ENCODE results near the gene NAV2.

Gene NAV2

GRCh38 chr11:20038972-20039371, 326.3 kb downstream of the NAV2 start:
- TF ChIP-seq ZNF565 (CRISPR knock-in tag; conservative IDR thresholded peaks at IDR 0.05; ENCODE audit: low read depth) (no peak), POU6F1 (CRISPR knock-in tag; IDR thresholded peaks at IDR 0.05; ENCODE audit: borderline replicate concordance, low read depth) (no peak), GLIS3 (CRISPR knock-in tag; IDR thresholded peaks at IDR 0.05) (no peak), CSRNP3 (CRISPR knock-in tag; IDR thresholded peaks at IDR 0.05) (no peak), ZNF8 (CRISPR knock-in tag; IDR thresholded peaks at IDR 0.05) (no peak), RARB (CRISPR knock-in tag; IDR thresholded peaks at IDR 0.05) (no peak), TOX (CRISPR knock-in tag; IDR thresholded peaks at IDR 0.05; ENCODE audit: borderline replicate concordance) (no peak), ESRRG (CRISPR knock-in tag; IDR thresholded peaks at IDR 0.05) (no peak), PPARA (CRISPR knock-in tag; IDR thresholded peaks at IDR 0.05; ENCODE audit: borderline replicate concordance) (no peak), ZFP3 (CRISPR knock-in tag; IDR thresholded peaks at IDR 0.05) (no peak)
- TF ChIP-seq, protein P1, sequence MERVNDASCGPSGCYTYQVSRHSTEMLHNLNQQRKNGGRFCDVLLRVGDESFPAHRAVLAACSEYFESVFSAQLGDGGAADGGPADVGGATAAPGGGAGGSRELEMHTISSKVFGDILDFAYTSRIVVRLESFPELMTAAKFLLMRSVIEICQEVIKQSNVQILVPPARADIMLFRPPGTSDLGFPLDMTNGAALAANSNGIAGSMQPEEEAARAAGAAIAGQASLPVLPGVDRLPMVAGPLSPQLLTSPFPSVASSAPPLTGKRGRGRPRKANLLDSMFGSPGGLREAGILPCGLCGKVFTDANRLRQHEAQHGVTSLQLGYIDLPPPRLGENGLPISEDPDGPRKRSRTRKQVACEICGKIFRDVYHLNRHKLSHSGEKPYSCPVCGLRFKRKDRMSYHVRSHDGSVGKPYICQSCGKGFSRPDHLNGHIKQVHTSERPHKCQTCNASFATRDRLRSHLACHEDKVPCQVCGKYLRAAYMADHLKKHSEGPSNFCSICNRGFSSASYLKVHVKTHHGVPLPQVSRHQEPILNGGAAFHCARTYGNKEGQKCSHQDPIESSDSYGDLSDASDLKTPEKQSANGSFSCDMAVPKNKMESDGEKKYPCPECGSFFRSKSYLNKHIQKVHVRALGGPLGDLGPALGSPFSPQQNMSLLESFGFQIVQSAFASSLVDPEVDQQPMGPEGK (CRISPR knock-in tag; IDR thresholded peaks at IDR 0.05; ENCODE audit: borderline replicate concordance), result no peak
- TF ChIP-seq, protein P2, sequence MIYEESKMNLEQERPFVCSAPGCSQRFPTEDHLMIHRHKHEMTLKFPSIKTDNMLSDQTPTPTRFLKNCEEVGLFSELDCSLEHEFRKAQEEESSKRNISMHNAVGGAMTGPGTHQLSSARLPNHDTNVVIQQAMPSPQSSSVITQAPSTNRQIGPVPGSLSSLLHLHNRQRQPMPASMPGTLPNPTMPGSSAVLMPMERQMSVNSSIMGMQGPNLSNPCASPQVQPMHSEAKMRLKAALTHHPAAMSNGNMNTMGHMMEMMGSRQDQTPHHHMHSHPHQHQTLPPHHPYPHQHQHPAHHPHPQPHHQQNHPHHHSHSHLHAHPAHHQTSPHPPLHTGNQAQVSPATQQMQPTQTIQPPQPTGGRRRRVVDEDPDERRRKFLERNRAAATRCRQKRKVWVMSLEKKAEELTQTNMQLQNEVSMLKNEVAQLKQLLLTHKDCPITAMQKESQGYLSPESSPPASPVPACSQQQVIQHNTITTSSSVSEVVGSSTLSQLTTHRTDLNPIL (CRISPR knock-in tag; IDR thresholded peaks at IDR 0.05; ENCODE audit: low read depth), result no peak
- TF ChIP-seq, protein P3, sequence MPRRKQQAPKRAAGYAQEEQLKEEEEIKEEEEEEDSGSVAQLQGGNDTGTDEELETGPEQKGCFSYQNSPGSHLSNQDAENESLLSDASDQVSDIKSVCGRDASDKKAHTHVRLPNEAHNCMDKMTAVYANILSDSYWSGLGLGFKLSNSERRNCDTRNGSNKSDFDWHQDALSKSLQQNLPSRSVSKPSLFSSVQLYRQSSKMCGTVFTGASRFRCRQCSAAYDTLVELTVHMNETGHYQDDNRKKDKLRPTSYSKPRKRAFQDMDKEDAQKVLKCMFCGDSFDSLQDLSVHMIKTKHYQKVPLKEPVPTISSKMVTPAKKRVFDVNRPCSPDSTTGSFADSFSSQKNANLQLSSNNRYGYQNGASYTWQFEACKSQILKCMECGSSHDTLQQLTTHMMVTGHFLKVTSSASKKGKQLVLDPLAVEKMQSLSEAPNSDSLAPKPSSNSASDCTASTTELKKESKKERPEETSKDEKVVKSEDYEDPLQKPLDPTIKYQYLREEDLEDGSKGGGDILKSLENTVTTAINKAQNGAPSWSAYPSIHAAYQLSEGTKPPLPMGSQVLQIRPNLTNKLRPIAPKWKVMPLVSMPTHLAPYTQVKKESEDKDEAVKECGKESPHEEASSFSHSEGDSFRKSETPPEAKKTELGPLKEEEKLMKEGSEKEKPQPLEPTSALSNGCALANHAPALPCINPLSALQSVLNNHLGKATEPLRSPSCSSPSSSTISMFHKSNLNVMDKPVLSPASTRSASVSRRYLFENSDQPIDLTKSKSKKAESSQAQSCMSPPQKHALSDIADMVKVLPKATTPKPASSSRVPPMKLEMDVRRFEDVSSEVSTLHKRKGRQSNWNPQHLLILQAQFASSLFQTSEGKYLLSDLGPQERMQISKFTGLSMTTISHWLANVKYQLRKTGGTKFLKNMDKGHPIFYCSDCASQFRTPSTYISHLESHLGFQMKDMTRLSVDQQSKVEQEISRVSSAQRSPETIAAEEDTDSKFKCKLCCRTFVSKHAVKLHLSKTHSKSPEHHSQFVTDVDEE (CRISPR knock-in tag; IDR thresholded peaks at IDR 0.05), result no peak
- ATAC-seq, result no peak

- no peak for ATAC-seq
- TF ChIP-seq OSR1 (CRISPR knock-in tag; IDR thresholded peaks at IDR 0.05), result no peak
Measured at GRCh38 chr11:20041499-20041898, 328.9 kb downstream of the NAV2 start.

GRCh38 chr11:20042045-20042639, 329.5 kb downstream of the NAV2 start:
- ATAC-seq, result peak; percentile 38

More at GRCh38 chr11:20042045-20042639, 329.5 kb downstream of the NAV2 start:
- TF ChIP-seq, protein P1 (CRISPR knock-in tag; IDR thresholded peaks at IDR 0.05; ENCODE audit: borderline replicate concordance), result no peak
- no peak for TF ChIP-seq ZFP3 (CRISPR knock-in tag; IDR thresholded peaks at IDR 0.05)
- no peak for TF ChIP-seq ZFP30 (CRISPR knock-in tag; IDR thresholded peaks at IDR 0.05)
- no peak for TF ChIP-seq ZC3H10 (CRISPR knock-in tag; IDR thresholded peaks at IDR 0.05)
- TF ChIP-seq, protein P3 (CRISPR knock-in tag; IDR thresholded peaks at IDR 0.05), result no peak
- TF ChIP-seq TOX (CRISPR knock-in tag; IDR thresholded peaks at IDR 0.05; ENCODE audit: borderline replicate concordance), result no peak
- TF ChIP-seq CSRNP3 (CRISPR knock-in tag; IDR thresholded peaks at IDR 0.05), result no peak

Data from SK-N-SH treated with all-trans-retinoic acid at 6 μM for 48 hours (cell line).